KMS-11 (cell line): ENCODE data around the gene RTN4RL1.
A peak's percentile ranks its signal among the peaks of the same experiment; 100 is the strongest.

Source experiments
- H2AFZ ChIP-seq: fragments of 200-600 bp; sonication (generic); 2 replicates; pipeline ENCODE4 v1.6.1; 2016; ENCODE audit warnings: antibody characterized with exemption, mixed run types, low read depth
- H3K27ac ChIP-seq: fragments of 200-600 bp; sonication (generic); 2 replicates; pipeline ENCODE4 v1.6.1; 2016; ENCODE audit warnings: mild to moderate bottlenecking, mixed run types
- H3K27me3 ChIP-seq: fragments of 200-600 bp; sonication (generic); 2 replicates; pipeline ENCODE4 v1.6.1; 2017; ENCODE audit warnings: mild to moderate bottlenecking, low read depth, mixed run types, moderate library complexity; ENCODE audit not compliant: insufficient read depth
- H3K36me3 ChIP-seq: fragments of 200-600 bp; sonication (generic); 2 replicates; pipeline ENCODE4 v1.6.1; 2017; ENCODE audit warnings: mild to moderate bottlenecking, mixed run types; ENCODE audit not compliant: insufficient read depth
- H3K4me1 ChIP-seq: fragments of 200-600 bp; sonication (generic); 2 replicates; pipeline ENCODE4 v1.6.1; 2016; ENCODE audit warnings: mild to moderate bottlenecking, low read depth, mixed run types; ENCODE audit not compliant: poor library complexity, severe bottlenecking
- H3K4me2 ChIP-seq: fragments of 200-600 bp; sonication (generic); 2 replicates; pipeline ENCODE4 v1.7.0; 2016; ENCODE audit warnings: mild to moderate bottlenecking, mixed run types
- H3K4me3 ChIP-seq: fragments of 200-600 bp; sonication (generic); IDR thresholded peaks from 2 replicates; pipeline ENCODE4 v1.6.1; 2017; ENCODE audit warnings: low read depth, low read length, mixed read lengths; ENCODE audit not compliant: insufficient read depth
- H3K79me2 ChIP-seq: fragments of 200-600 bp; sonication (generic); 2 replicates; pipeline ENCODE4 v1.6.1; 2016; ENCODE audit warnings: low read depth, mixed run types; ENCODE audit not compliant: insufficient read depth
- H3K9ac ChIP-seq: fragments of 200-600 bp; sonication (generic); 2 replicates; pipeline ENCODE4 v1.6.1; 2016; ENCODE audit warnings: mild to moderate bottlenecking, mixed run types
- H4K20me1 ChIP-seq: fragments of 200-600 bp; sonication (generic); 2 replicates; pipeline ENCODE4 v1.6.1; 2016; ENCODE audit warnings: mild to moderate bottlenecking, mixed run types; ENCODE audit not compliant: insufficient read depth
- TF ChIP-seq, protein P1 (sequence below): fragments of 200-600 bp; sonication (generic); conservative IDR thresholded peaks from 2 replicates; pipeline ENCODE4 v1.6.1; 2017; ENCODE audit warnings: low read depth, mild to moderate bottlenecking, antibody characterized with exemption, low read length, moderate library complexity, mixed read lengths

The RTN4RL1 gene

DNA sequence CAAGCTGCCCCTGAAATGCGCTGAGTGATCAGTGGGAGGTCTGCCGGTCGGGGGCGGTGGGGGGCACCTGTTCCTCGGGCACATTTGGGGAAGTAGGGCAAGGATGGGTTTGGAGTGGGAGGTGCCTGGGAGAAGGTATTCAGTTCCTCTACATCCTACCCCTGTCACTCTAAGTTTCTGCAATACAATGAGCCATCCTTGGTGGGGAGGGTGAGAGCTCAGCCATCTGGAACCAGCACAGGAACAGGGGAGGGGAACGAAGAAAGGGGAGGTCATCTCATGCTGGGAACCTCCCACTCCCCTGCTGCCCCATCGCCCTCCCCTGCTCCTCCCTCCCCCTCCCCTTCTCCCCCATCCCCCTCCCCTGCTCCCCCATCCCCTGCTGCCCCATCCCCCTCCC lies 9.0 kb upstream of the RTN4RL1 start:
- no peak overlapping the region for H3K4me3 ChIP-seq
- H3K79me2 ChIP-seq: no peaks in the 10 kb centered on the region; the same call in 1 of the 2 replicates
- peaks cover 3% of the 10 kb centered on the region for H3K4me1 ChIP-seq
- H3K27ac ChIP-seq: no peak overlapping the region
- TF ChIP-seq, protein P1, sequence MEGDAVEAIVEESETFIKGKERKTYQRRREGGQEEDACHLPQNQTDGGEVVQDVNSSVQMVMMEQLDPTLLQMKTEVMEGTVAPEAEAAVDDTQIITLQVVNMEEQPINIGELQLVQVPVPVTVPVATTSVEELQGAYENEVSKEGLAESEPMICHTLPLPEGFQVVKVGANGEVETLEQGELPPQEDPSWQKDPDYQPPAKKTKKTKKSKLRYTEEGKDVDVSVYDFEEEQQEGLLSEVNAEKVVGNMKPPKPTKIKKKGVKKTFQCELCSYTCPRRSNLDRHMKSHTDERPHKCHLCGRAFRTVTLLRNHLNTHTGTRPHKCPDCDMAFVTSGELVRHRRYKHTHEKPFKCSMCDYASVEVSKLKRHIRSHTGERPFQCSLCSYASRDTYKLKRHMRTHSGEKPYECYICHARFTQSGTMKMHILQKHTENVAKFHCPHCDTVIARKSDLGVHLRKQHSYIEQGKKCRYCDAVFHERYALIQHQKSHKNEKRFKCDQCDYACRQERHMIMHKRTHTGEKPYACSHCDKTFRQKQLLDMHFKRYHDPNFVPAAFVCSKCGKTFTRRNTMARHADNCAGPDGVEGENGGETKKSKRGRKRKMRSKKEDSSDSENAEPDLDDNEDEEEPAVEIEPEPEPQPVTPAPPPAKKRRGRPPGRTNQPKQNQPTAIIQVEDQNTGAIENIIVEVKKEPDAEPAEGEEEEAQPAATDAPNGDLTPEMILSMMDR: no peak
- no peak overlapping the region for H3K4me2 ChIP-seq
- no peaks in the 10 kb centered on the region for H4K20me1 ChIP-seq
- H3K9ac ChIP-seq: no peak overlapping the region
- H3K27me3 ChIP-seq: no peaks in the 10 kb centered on the region
- H2AFZ ChIP-seq: no peak overlapping the region
- no peaks in the 10 kb centered on the region for H3K36me3 ChIP-seq

DNA sequence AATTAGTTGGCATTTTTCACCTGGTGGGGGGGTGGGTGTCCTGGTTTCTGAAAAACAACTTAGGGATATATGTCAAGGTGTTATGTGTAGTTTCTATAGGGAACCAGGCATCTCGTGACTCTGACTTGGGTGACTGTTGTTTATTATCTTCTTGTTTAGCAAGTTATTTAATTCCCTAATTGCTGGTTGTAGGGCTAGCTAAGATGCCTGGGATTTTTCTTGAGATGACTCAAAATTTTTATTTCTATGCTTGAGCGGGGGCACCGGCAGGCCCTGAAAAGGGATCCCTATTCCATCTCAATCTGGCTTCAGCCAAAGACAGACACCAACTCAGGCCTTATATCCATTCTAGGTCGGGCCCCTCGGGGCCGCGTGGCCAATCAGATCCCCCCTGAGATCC lies 8.0 kb upstream of the RTN4RL1 start:
- H3K79me2 ChIP-seq: no peaks in the 10 kb centered on the region; the same call in 1 of the 2 replicates
- H3K4me3 ChIP-seq: no peak overlapping the region
- H3K27ac ChIP-seq: no peak overlapping the region
- H3K4me1 ChIP-seq: peaks cover 3% of the 10 kb centered on the region
- H2AFZ ChIP-seq: no peak overlapping the region
- no peaks in the 10 kb centered on the region for H3K27me3 ChIP-seq
- H3K9ac ChIP-seq: no peak overlapping the region
- H3K36me3 ChIP-seq: no peaks in the 10 kb centered on the region
- TF ChIP-seq, protein P1: no peak
- no peaks in the 10 kb centered on the region for H4K20me1 ChIP-seq
- H3K4me2 ChIP-seq: no peak overlapping the region

DNA sequence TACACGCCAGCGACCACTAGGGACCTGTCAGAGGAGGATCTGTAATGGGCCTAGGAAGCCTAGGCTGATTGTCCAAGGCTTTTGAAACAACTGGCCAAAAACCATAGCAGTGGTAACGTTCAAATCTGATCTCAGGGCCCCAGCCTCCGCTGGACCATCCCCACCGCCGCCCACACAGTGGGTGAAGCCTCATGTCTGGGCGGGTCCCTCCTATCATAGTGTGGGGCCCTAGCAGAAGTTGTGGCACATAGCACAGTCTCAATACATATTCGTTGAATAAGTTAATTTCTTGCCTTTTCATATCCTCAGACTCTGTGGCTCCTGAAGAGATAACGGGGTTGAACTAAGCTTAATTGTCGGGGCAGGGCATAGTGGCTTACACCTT lies 5.6 kb upstream of the RTN4RL1 start:
- H3K27ac ChIP-seq: no peak overlapping the region
- TF ChIP-seq, protein P1: peak; percentile 51
- peaks cover 3% of the 10 kb centered on the region for H3K4me1 ChIP-seq
- H3K27me3 ChIP-seq: peaks cover 11% of the 10 kb centered on the region; the same call in 1 of the 2 replicates
- no peaks in the 10 kb centered on the region for H3K36me3 ChIP-seq
- peak overlapping the region; percentile 56; the same call in 1 of the 2 replicates for H3K9ac ChIP-seq
- H4K20me1 ChIP-seq: no peaks in the 10 kb centered on the region
- no peak overlapping the region for H3K4me3 ChIP-seq
- no peak overlapping the region for H2AFZ ChIP-seq
- no peaks in the 10 kb centered on the region; the same call in 1 of the 2 replicates for H3K79me2 ChIP-seq
- peak overlapping the region; percentile 51 for H3K4me2 ChIP-seq

DNA sequence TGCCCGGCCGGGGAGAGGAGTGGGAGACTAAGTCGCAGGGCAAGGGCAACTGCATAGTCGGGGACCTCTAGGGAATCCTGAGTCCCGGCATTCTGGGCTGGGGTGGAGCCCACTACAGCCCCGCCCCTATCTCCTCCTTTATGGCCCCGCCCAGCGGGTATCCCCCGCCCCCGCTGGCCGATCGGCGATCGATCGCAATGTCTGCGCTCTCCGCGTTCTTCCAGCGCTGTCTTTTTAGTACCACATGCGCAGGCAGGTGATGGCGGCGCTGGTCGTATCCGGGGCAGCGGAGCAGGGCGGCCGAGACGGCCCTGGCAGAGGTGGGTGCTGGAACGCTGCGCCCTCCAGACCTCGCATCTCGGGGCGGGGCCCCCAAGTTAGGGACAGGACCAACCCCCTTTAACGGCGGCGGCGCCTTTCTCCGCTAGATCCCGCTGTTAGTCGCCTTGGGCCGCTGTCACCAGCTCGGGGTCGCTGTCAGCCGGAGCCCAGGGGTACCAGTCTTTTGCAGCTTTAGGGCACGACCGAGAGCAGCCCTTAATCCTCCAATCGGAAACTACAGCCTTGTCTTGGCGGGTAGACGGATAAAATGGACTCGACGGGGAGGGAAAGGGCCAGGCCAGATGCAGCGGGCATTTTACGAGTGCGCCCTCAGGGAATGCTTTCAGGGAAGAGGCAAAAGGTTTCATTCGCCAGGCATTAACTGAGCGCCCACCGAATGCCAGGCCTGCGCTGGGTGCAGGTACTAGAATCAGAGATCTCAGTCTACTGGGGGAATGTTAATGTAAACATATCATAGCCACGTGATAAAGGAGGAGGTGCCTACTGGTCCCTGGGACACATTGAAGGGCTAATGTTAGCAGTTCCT lies 5.0 kb upstream of the RTN4RL1 start, which contains the start of gene DPH1:
TSS of gene DPH1 (plus strand) at position 243 of the 868 bp plus-strand sequence. CDS start at position 260, 17 bp downstream.
- Histone ChIP-seq H3K79me2 (no peaks in the 10 kb centered on the region; the same call in 1 of the 2 replicates), H3K27ac (peak within 1 kb of the TSS; percentile 23; the same call in 1 of the 2 replicates), H3K9ac (peak within 1 kb of the TSS; percentile 56; the same call in 1 of the 2 replicates), H3K27me3 (peaks cover 14% of the 10 kb centered on the region; the same call in 1 of the 2 replicates), H3K4me2 (peak within 1 kb of the TSS; percentile 84), H4K20me1 (no peaks in the 10 kb centered on the region), H3K4me3 (no peak within 1 kb of the TSS), H2AFZ (peak within 1 kb of the TSS; percentile 63; the same call in 1 of the 2 replicates), H3K4me1 (peaks cover 3% of the 10 kb centered on the region), H3K36me3 (no peaks in the 10 kb centered on the region)
- TF ChIP-seq, protein P1: no peak; the same call in 1 of the 2 replicates
